Sigmoid colon (tissue), 7 donors: ENCODE results near the gene NFIA. TPM values are rescaled to one million over a fixed set of nuclear protein-coding genes. Genes with fewer than 3 reads are reported as not detected.

Experiments
- DNase-seq: peaks from one replicate; pipeline ENCODE4 v3.0.0-alpha.2; 2019
- H3K27ac ChIP-seq, 4 donors: fragments of 200-600 bp; sonication (generic); one replicate each; pipeline ENCODE4 v1.5.1; 2016 to 2019; ENCODE audit warnings: mild to moderate bottlenecking in 1 of 4
- H3K27me3 ChIP-seq, 3 donors: fragments of 200-600 bp; sonication (generic); one replicate each; pipeline ENCODE4 v1.5.1; 2019; ENCODE audit warnings: mild to moderate bottlenecking in 1 of 3
- H3K36me3 ChIP-seq, 4 donors: fragments of 200-600 bp; sonication (generic); one replicate each; pipeline ENCODE4 v1.5.1; 2016 to 2019
- H3K4me1 ChIP-seq, 4 donors: fragments of 200-600 bp; sonication (generic); one replicate each; pipeline ENCODE4 v1.5.1; 2017 to 2019
- H3K4me3 ChIP-seq, 4 donors: fragments of 200-600 bp; sonication (generic); one replicate each; pipeline ENCODE4 v1.5.1; 2017 to 2019; ENCODE audit warnings: mild to moderate bottlenecking in 2 of 4, moderate library complexity in 1 of 4
- H3K9me3 ChIP-seq, 4 donors: fragments of 200-600 bp in 3 of 4; sonication (generic) in 3 of 4; one replicate each; pipeline versions ENCODE4 v1.5.1 to v1.6.1; 2013 to 2019
- CTCF ChIP-seq, 4 experiments: fragments of 450-650 bp in 3 of 4; fragments of 200-600 bp in 1 of 4; IDR thresholded peaks; one replicate each; pipeline ENCODE4 v1.5.1; 2016 to 2019; ENCODE audit warnings: antibody characterized with exemption in 4 of 4, mild to moderate bottlenecking in 3 of 4, moderate library complexity in 2 of 4
- EP300 ChIP-seq, 4 donors: sonication (generic); formaldehyde crosslinking; IDR thresholded peaks; one replicate each; pipeline ENCODE4 v1.6.1; 2017; ENCODE audit warnings: antibody characterized with exemption in 4 of 4
- POLR2A ChIP-seq, 2 donors: fragments of 450-650 bp; IDR thresholded peaks; one replicate each; pipeline ENCODE4 v1.6.1; 2016; ENCODE audit warnings: antibody characterized with exemption in 2 of 2, mild to moderate bottlenecking in 2 of 2, moderate library complexity in 2 of 2
- POLR2AphosphoS5 ChIP-seq, 4 donors: sonication (generic); formaldehyde crosslinking; IDR thresholded peaks; one replicate each; pipeline ENCODE4 v1.6.1; 2017; ENCODE audit warnings: antibody characterized with exemption in 4 of 4
- WGBS, 2 donors: extraction: QIAGEN DNeasy Blood & Tissue Kit; methylation state at CpG; one replicate each; pipeline ENCODE4 v1.1.7; 2013; 5-methylcytosine and 5-hydroxymethylcytosine counted together
- intact Hi-C: fragments of 100-400 bp; cut with DNase I; formaldehyde crosslinking; loops from one replicate; pipeline ENCODE4 v1.15.1; 2023
- polyA plus RNA-seq, 3 donors: library from polyadenylated mRNA; stranded (reverse); fragments of 200-250 nt; gene quantifications; one replicate each; pipeline ENCODE4 v1.2.3, GENCODE V29; 2013
- total RNA-seq, 4 donors: library from RNA; depleted of rRNA; stranded (reverse); fragments of >200 nt; gene quantifications; one replicate each; pipeline ENCODE4 v1.1.0, GENCODE V29; 2016
- donor health status: healthy with polysubstance abuse.
- donor health status: Bipolar disorder and iron deficiency.
- donor health status: healthy.

Gene NFIA
- total and polyA plus RNA-seq, 7 donors: 2.3 to 154 (median 79.7) TPM

GRCh38 chr1:61233121-61233660 lies 150.8 kb downstream of the NFIA start:
- no peaks in the 10 kb centered on the region for H3K27me3 ChIP-seq
- no peaks in the 10 kb centered on the region for H3K9me3 ChIP-seq
- no peak overlapping the region for H3K4me3 ChIP-seq
- DNase-seq: no peak
- intact Hi-C loops: no loop called here
- H3K36me3 ChIP-seq: no peaks in the 10 kb centered on the region
- TF ChIP-seq EP300 (IDR thresholded peaks at IDR 0.05): no peak
- TF ChIP-seq CTCF (IDR thresholded peaks at IDR 0.05): no peak
- no peak for TF ChIP-seq POLR2A (IDR thresholded peaks at IDR 0.05)
- no peak for TF ChIP-seq POLR2AphosphoS5 (IDR thresholded peaks at IDR 0.05)
- peaks cover 0 to 28% (median 8%) of the 10 kb centered on the region in 4 donors for H3K4me1 ChIP-seq
- H3K27ac ChIP-seq: peak overlapping the region in 1 of 4 donors; percentile 9
- 94 to 96% methylated on average over 6 of the region's 6 CpGs for WGBS, 2 donors

- H3K9me3 ChIP-seq: no peaks in the 10 kb centered on the region
- peaks cover 0 to 27% (median 10%) of the 10 kb centered on the region in 4 donors for H3K4me1 ChIP-seq
- no peaks in the 10 kb centered on the region for H3K36me3 ChIP-seq
- TF ChIP-seq POLR2A (IDR thresholded peaks at IDR 0.05): no peak
- no peak for TF ChIP-seq EP300 (IDR thresholded peaks at IDR 0.05)
- TF ChIP-seq CTCF (IDR thresholded peaks at IDR 0.05): no peak
- no peak for TF ChIP-seq POLR2AphosphoS5 (IDR thresholded peaks at IDR 0.05)
- H3K4me3 ChIP-seq: no peak overlapping the region
- no peaks in the 10 kb centered on the region for H3K27me3 ChIP-seq
- no peak for DNase-seq
- 84 to 93% methylated on average over 3 of the region's 3 CpGs for WGBS, 2 donors
- intact Hi-C loops: no loop called here
- no peak overlapping the region for H3K27ac ChIP-seq
These were observed 152.2 kb downstream of the NFIA start for GRCh38 chr1:61234587-61234919.

GRCh38 chr1:61237147-61237546 lies 154.8 kb downstream of the NFIA start:
- Histone ChIP-seq H3K36me3 (no peaks in the 10 kb centered on the region), H3K27me3 (no peaks in the 10 kb centered on the region), H3K9me3 (no peaks in the 10 kb centered on the region), H3K4me1 (peaks cover 0 to 33% (median 22%) of the 10 kb centered on the region in 4 donors), H3K27ac (no peak overlapping the region), H3K4me3 (no peak overlapping the region)
- TF ChIP-seq CTCF (IDR thresholded peaks at IDR 0.05): no peak
- no peak for DNase-seq
- 95 to 99% methylated on average over 1 of the region's 1 CpG for WGBS, 2 donors
- intact Hi-C loops: no loop called here

GRCh38 chr1:61237659-61238358 lies 155.4 kb downstream of the NFIA start:
- Histone ChIP-seq H3K36me3 (no peaks in the 10 kb centered on the region), H3K9me3 (no peaks in the 10 kb centered on the region), H3K4me1 (peaks cover 0 to 33% (median 25%) of the 10 kb centered on the region in 4 donors), H3K27ac (no peak overlapping the region), H3K27me3 (no peaks in the 10 kb centered on the region), H3K4me3 (no peak overlapping the region)
- intact Hi-C loops: no loop called here
- no peak for DNase-seq
- TF ChIP-seq CTCF (IDR thresholded peaks at IDR 0.05) (no peak), POLR2A (IDR thresholded peaks at IDR 0.05) (no peak), EP300 (IDR thresholded peaks at IDR 0.05) (no peak), POLR2AphosphoS5 (IDR thresholded peaks at IDR 0.05) (no peak)
- WGBS, 2 donors: 88 to 91% methylated on average over 3 of the region's 3 CpGs

- intact Hi-C loops: no loop called here
- no peak overlapping the region for H3K4me3 ChIP-seq
- H3K27ac ChIP-seq: no peak overlapping the region
- H3K4me1 ChIP-seq: peaks cover 0 to 36% (median 27%) of the 10 kb centered on the region in 4 donors
- H3K36me3 ChIP-seq: no peaks in the 10 kb centered on the region
- no peak for TF ChIP-seq POLR2AphosphoS5 (IDR thresholded peaks at IDR 0.05)
- no peak for TF ChIP-seq POLR2A (IDR thresholded peaks at IDR 0.05)
- TF ChIP-seq CTCF (IDR thresholded peaks at IDR 0.05): no peak
- H3K9me3 ChIP-seq: no peaks in the 10 kb centered on the region
- 87 to 96% methylated on average over 5 of the region's 5 CpGs for WGBS, 2 donors
- no peak for DNase-seq
- H3K27me3 ChIP-seq: no peaks in the 10 kb centered on the region
These were observed 156.0 kb downstream of the NFIA start for GRCh38 chr1:61238359-61238665.
